Heart right ventricle (tissue), 16 donors: ENCODE measurements around the gene ANKRD63. TPM values are rescaled to one million over a fixed set of nuclear protein-coding genes. Genes with fewer than 3 reads are reported as not detected.

Experiments
- ATAC-seq, 8 donors: fragments of 200-7000 bp; cut with Tn5 transposase; one replicate each; pipeline ENCODE4 v1.9.1; 2020; ENCODE audit warnings: mild to moderate bottlenecking in 8 of 8, moderate library complexity in 8 of 8, moderate number of reproducible peaks in 1 of 8
- DNase-seq, 2 donors: peaks; one replicate each; pipeline ENCODE4 v3.0.0-alpha.2; 2020
- H3K27ac ChIP-seq, 10 donors: fragments of 200-600 bp; sonication (generic) in 2 of 10; one replicate each; pipeline versions ENCODE4 v1.5.0 to v1.8.0; 2020 to 2022; ENCODE audit warnings: mild to moderate bottlenecking in 3 of 10
- H3K27me3 ChIP-seq, 7 donors: fragments of 200-600 bp; one replicate each; pipeline ENCODE4 v1.8.0; 2021 to 2022; ENCODE audit warnings: mild to moderate bottlenecking in 2 of 7
- H3K36me3 ChIP-seq, 9 donors: fragments of 200-600 bp; sonication (generic) in 1 of 9; one replicate each; pipeline versions ENCODE4 v1.5.0 to v1.8.0; 2020 to 2022; ENCODE audit warnings: mild to moderate bottlenecking in 2 of 9
- H3K4me1 ChIP-seq, 9 donors: fragments of 200-600 bp; sonication (generic) in 1 of 9; one replicate each; pipeline versions ENCODE4 v1.5.0 to v1.8.0; 2020 to 2022; ENCODE audit warnings: mild to moderate bottlenecking in 4 of 9
- H3K4me3 ChIP-seq, 10 donors: fragments of 200-600 bp; sonication (generic) in 2 of 10; one replicate each; pipeline versions ENCODE4 v1.5.0 to v1.8.0; 2020 to 2022; ENCODE audit warnings: mild to moderate bottlenecking in 7 of 10, moderate library complexity in 2 of 10
- H3K9me3 ChIP-seq, 11 donors: fragments of 200-600 bp in 10 of 11; sonication (generic) in 2 of 11; one replicate each; pipeline versions ENCODE4 v1.5.0 to v1.8.0; 2013 to 2022; ENCODE audit warnings: mild to moderate bottlenecking in 2 of 11, control low read depth in 1 of 11, moderate library complexity in 1 of 11
- WGBS, 2 donors: extraction: QIAGEN DNeasy Blood & Tissue Kit; methylation state at CpG; one replicate each; pipeline ENCODE4 v1.1.7; 2013; ENCODE audit warnings: inconsistent platforms in 1 of 2; 5-methylcytosine and 5-hydroxymethylcytosine counted together
- intact Hi-C, 10 donors: fragments of 100-400 bp; cut with DNase I; formaldehyde crosslinking; loops; one replicate each; pipeline versions ENCODE4 v1.11.1 to v1.14.2; 2022
- polyA plus RNA-seq, 2 donors: library from polyadenylated mRNA; stranded (reverse); fragments of 200-250 nt; gene quantifications; one replicate each; pipeline ENCODE4 v1.2.3, GENCODE V29; 2013
- total RNA-seq, 10 donors: library from RNA; stranded (reverse); fragmentation: NEBNext Ultra II Directional in 3 of 10; extraction: Animal tissue kit (Norgen Biotek cat#: 25700) in 3 of 10; gene quantifications; one replicate each; pipeline versions ENCODE4 v1.2.1 to v1.2.4, GENCODE V29; 2021 to 2023
- TF ChIP-seq, protein P1 (sequence below), 9 donors: fragments of 200-600 bp; sonication (generic) in 2 of 9; IDR thresholded peaks; one replicate each; pipeline versions ENCODE4 v1.5.0 to v1.8.0; 2021 to 2022; ENCODE audit warnings: antibody characterized with exemption in 9 of 9, mild to moderate bottlenecking in 5 of 9, moderate library complexity in 1 of 9
- donor health status: Arrhythmogenic right ventricular cardiomyopathy.
- donor health status: ischemic (EF 13 %, LVEDD 7.1; RV severe dilation, severe dysfunction).
- donor health status: healthy with polysubstance abuse.
- donor health status: DM: no; HTN: yes; CAD: no.
- donor health status: DM: no; HTN: no; CAD: no.
- donor health status: ischemic (EF 25% LVEDD 6.9; RV normal size, moderate dysfunction).
- donor health status: ischemic (EF 25% LVEDD 5.7; RV mildly dilated, moderate dysfunction).
- donor health status: healthy.
- donor health status: DM: yes; HTN: yes; CAD: no.
- donor health status: Ischemic cardiomyopathy.
- donor health status: ischemic (EF 35%, LVEDD 5.7; RV mildly dilated, moderate dysfunction).
- donor health status: nonischemic (EF 11% LVEDD 7.7; RV severe dilation, severe dysfunction).
- donor health status: DM: yes; HTN: yes; CAD: no.
- donor health status: PGD.
- donor health status: ischemic (EF 29% LVEDD 5.4; RV normal size, mild dysfunction).
- donor health status: nonischemic (EF 23%, LVEDD 6.1; RV moderate dilation, normal function).

ANKRD63 gene
- total and polyA plus RNA-seq, 12 donors = 0.26 to 1.9 (median 0.44) TPM; not detected in 8

DNA sequence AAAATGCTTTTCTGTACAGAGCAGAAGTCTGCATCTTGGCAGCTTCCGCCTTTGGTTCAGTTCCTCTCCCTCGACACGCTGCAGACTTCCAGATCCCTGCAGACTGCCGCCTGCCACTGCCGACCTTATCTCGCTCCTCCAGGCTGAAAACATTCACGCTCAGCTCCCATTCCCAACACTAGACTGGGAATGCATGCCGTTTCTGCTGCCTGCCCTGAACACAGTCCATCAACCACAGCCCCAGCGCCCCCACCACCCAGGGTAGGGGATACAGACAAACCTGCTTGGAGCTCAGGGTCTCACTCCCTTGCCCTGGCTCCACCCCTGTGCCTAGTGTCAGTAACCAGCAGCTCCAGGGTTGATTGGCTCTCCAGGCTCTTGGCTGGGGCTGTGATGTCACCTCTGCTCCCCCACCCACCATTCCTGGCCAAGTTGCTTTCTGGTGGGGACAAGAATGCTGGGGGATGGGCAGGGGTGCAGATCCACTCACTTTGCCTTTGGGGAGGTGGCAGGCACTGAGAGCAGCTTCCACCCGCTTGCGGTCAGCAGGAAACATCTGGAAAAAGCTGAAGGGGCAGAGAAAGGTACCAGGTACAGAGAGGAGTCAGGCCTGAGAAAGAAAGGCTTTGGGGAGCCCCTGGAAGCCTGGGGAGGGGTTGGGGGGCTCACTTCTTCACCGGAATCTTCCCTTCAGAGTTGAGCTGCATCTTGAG is 18.8 kb upstream of the ANKRD63 start:
- DNase-seq (no peak), ATAC-seq (peak in 7 of 8 donors; percentile 32 to 69 (median 48))
- WGBS, 2 donors = 29 to 44% methylated on average over 12 of the region's 12 CpGs
- intact Hi-C loops = no loop called here
- Histone ChIP-seq H3K36me3 (peaks cover 0 to 64% (median 0%) of the 10 kb centered on the region in 9 donors), H3K4me3 (no peak overlapping the region), H3K9me3 (peaks cover 0 to 18% (median 0%) of the 10 kb centered on the region in 11 donors), H3K27ac (peak overlapping the region in 4 of 10 donors; percentile 22 to 49 (median 34)), H3K27me3 (no peaks in the 10 kb centered on the region), H3K4me1 (peaks cover under 1 to 43% (median 13%) of the 10 kb centered on the region in 9 donors)
- TF ChIP-seq, protein P1, sequence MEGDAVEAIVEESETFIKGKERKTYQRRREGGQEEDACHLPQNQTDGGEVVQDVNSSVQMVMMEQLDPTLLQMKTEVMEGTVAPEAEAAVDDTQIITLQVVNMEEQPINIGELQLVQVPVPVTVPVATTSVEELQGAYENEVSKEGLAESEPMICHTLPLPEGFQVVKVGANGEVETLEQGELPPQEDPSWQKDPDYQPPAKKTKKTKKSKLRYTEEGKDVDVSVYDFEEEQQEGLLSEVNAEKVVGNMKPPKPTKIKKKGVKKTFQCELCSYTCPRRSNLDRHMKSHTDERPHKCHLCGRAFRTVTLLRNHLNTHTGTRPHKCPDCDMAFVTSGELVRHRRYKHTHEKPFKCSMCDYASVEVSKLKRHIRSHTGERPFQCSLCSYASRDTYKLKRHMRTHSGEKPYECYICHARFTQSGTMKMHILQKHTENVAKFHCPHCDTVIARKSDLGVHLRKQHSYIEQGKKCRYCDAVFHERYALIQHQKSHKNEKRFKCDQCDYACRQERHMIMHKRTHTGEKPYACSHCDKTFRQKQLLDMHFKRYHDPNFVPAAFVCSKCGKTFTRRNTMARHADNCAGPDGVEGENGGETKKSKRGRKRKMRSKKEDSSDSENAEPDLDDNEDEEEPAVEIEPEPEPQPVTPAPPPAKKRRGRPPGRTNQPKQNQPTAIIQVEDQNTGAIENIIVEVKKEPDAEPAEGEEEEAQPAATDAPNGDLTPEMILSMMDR (IDR thresholded peaks at IDR 0.05) = no peak

DNA sequence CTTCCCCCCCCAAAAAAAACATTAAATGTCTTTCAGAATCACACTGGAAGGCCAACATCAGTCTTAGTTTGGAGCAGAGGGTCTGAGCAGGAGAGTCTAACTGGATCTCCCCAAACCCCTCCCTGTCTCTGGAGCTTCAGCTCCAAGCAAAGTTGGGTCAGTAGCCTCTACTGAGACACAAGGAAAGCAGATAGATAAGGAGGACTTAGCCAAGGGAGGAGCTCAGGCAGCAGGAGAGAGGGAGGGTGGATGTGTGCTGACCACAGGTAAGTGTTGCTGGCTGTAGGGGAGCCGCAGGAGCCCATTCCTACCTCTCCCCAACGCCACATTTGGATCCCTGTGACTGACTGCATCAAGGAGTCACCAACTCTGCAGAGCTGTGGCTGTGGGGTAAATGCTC is 17.9 kb upstream of the ANKRD63 start:
- ATAC-seq = no peak
- H3K36me3 ChIP-seq = peaks cover 0 to 71% (median 0%) of the 10 kb centered on the region in 9 donors
- no peak overlapping the region for H3K4me3 ChIP-seq
- H3K27ac ChIP-seq = peak overlapping the region in 1 of 10 donors; percentile 49
- no peaks in the 10 kb centered on the region for H3K27me3 ChIP-seq
- intact Hi-C loops = no loop called here
- WGBS, 2 donors = 89 to 94% methylated on average over 2 of the region's 2 CpGs
- peaks cover 0 to 18% (median 0%) of the 10 kb centered on the region in 11 donors for H3K9me3 ChIP-seq
- H3K4me1 ChIP-seq = peaks cover 4 to 41% (median 21%) of the 10 kb centered on the region in 9 donors
- DNase-seq = no peak
- TF ChIP-seq, protein P1 (IDR thresholded peaks at IDR 0.05) = no peak

DNA sequence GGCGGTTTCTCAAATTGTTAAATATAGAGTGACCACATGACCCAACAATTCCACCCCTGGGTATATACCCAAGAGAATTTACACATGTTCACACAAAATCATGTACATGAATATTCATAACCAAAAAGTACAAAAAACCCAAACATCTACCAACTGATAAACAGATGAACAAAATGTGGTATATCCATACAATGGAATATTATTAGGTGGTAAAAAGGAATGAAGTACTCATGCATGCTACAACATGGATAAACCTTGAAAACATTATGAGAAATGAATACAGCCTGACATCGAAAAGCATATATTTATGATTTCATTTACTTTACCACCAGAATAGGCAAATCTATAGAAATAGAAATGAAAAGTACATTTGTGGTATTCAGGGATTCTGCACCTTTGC is 17.5 kb upstream of the ANKRD63 start:
- DNase-seq (no peak), ATAC-seq (no peak)
- no peaks in the 10 kb centered on the region for H3K27me3 ChIP-seq
- 96 to 100% methylated on average over 2 of the region's 2 CpGs for WGBS, 2 donors
- H3K4me1 ChIP-seq = peaks cover 4 to 37% (median 24%) of the 10 kb centered on the region in 9 donors
- H3K4me3 ChIP-seq = no peak overlapping the region
- H3K9me3 ChIP-seq = peaks cover 0 to 18% (median 0%) of the 10 kb centered on the region in 11 donors
- intact Hi-C loops = no loop called here
- H3K36me3 ChIP-seq = peaks cover 0 to 75% (median 0%) of the 10 kb centered on the region in 9 donors
- TF ChIP-seq, protein P1 (IDR thresholded peaks at IDR 0.05) = no peak
- no peak overlapping the region for H3K27ac ChIP-seq

DNA sequence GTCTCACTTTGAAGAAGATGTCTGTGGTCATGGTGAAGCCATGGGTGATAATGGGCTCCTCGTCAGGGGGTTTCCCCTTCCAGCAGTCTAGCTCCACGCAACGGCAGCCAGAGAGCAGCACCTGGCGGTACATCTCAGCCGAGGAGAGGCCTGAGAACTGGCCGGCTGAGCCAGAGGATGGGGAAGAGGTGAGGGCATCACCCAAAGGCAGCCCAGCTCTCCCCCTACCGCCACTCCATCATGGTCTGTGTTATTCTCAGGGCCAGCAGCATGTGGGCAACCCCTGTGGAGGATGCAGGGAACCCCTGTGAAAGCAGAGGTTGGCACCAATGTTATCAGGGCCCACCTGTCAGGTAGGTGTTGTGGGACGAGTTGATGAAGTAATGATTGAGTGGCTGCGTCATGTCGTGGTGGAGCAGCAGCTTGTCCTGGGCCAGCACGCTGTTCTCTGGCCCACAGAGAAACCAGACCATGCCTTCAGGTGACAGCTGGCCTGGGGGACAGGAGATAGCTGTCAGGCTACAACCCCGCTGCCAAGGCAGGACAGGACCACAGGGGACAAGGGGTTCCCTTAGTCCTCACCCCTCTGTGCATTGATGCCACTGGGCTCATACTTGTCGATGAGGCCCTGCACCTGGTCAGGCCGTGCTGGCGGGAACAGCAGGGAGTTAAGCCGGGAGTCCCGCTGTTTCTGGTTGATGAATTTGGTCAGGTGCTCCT is 15.5 kb upstream of the ANKRD63 start:
- Histone ChIP-seq H3K27ac (no peak overlapping the region), H3K4me1 (peaks cover 4 to 40% (median 27%) of the 10 kb centered on the region in 9 donors), H3K27me3 (peaks cover 0 to 3% (median 0%) of the 10 kb centered on the region in 7 donors), H3K36me3 (peaks cover 0 to 89% (median 0%) of the 10 kb centered on the region in 9 donors), H3K9me3 (peaks cover 0 to 18% (median 0%) of the 10 kb centered on the region in 11 donors), H3K4me3 (no peak overlapping the region)
- TF ChIP-seq, protein P1 (IDR thresholded peaks at IDR 0.05) = no peak
- intact Hi-C loops = no loop called here
- WGBS, 2 donors = 89 to 92% methylated on average over 17 of the region's 17 CpGs
- DNase-seq (no peak), ATAC-seq (no peak)
